ENCODE measurements around the gene KIF5B.

- no peak for TF ChIP-seq POLR2A (IDR thresholded peaks at IDR 0.05; ENCODE audit: low read length)
- no peak for TF ChIP-seq GATA1 (IDR thresholded peaks at IDR 0.05; ENCODE audit: low read depth, low read length)
Observed at GRCh38 chr10:31980471-31980870, 75.8 kb downstream of the KIF5B start.

All from erythroblast (primary cell).